ENCODE measurements around the gene HS1BP3. TPM values are rescaled to one million over a fixed set of nuclear protein-coding genes. Genes with fewer than 3 reads are reported as not detected.
A peak's percentile ranks its signal among the peaks of the same experiment; 100 is the strongest.

HS1BP3 gene
- total RNA-seq, 4 donors from 2014 or later: 7.1 to 41.8 (median 28.4) TPM

- no peaks in the 10 kb centered on the region for H3K36me3 ChIP-seq
These were observed 12.9 kb downstream of the HS1BP3 start for GRCh38 chr2:20638014-20638413.

DNA sequence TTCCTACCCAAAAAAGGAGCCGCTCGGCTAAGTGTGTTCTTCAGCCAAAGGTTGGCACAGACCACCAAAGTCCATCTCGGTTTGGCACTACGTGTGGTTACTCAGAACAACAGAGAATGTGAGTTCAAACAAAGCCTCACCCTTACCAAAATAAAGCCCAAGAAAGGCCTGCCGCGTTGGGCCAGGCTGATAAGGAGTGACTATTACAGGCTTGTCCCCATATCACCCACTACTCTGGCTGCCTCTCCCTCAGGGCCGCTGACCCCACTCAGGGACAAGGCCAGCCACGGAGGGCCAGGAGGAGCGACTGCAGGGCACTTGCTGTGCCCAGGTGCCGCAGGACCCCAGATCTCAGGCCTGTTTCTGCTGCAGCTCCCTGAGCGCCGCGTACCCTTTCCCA lies 13.8 kb downstream of the HS1BP3 start:
- no peaks in the 10 kb centered on the region for H3K27me3 ChIP-seq
- TF ChIP-seq POLR2A (IDR thresholded peaks at IDR 0.05): no peak
- TF ChIP-seq, protein P1, sequence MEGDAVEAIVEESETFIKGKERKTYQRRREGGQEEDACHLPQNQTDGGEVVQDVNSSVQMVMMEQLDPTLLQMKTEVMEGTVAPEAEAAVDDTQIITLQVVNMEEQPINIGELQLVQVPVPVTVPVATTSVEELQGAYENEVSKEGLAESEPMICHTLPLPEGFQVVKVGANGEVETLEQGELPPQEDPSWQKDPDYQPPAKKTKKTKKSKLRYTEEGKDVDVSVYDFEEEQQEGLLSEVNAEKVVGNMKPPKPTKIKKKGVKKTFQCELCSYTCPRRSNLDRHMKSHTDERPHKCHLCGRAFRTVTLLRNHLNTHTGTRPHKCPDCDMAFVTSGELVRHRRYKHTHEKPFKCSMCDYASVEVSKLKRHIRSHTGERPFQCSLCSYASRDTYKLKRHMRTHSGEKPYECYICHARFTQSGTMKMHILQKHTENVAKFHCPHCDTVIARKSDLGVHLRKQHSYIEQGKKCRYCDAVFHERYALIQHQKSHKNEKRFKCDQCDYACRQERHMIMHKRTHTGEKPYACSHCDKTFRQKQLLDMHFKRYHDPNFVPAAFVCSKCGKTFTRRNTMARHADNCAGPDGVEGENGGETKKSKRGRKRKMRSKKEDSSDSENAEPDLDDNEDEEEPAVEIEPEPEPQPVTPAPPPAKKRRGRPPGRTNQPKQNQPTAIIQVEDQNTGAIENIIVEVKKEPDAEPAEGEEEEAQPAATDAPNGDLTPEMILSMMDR (IDR thresholded peaks at IDR 0.05): no peak
- H3K36me3 ChIP-seq: no peaks in the 10 kb centered on the region
- intact Hi-C loops (cut with DNase I; ENCODE audit: low total_unique reads): no loop called here
- no peak overlapping the region for H3K4me3 ChIP-seq
- peak; percentile 66 to 68 for DNase-seq
- peak overlapping the region; percentile 74 to 76 for H3K27ac ChIP-seq
- H3K4me1 ChIP-seq: peaks cover 0 to 17% of the 10 kb centered on the region in 2 donors
- H3K9me3 ChIP-seq: no peaks in the 10 kb centered on the region

More at GRCh38 chr2:20638014-20638413, 12.9 kb downstream of the HS1BP3 start:
- H3K27me3 ChIP-seq: no peaks in the 10 kb centered on the region
- H3K9me3 ChIP-seq: no peaks in the 10 kb centered on the region
- no peak overlapping the region for H3K4me3 ChIP-seq
- H3K4me1 ChIP-seq: peaks cover 0 to 20% of the 10 kb centered on the region in 2 donors
- intact Hi-C loops (cut with DNase I; ENCODE audit: low total_unique reads): no loop called here
- no peak for DNase-seq
- peak overlapping the region; percentile 74 to 76 for H3K27ac ChIP-seq
- TF ChIP-seq, protein P1 (IDR thresholded peaks at IDR 0.05): no peak
- TF ChIP-seq POLR2A (IDR thresholded peaks at IDR 0.05): no peak

- intact Hi-C loops (cut with DNase I; ENCODE audit: low total_unique reads): no loop called here
- peak in 1 of 2 donors; percentile 7 for TF ChIP-seq POLR2A (IDR thresholded peaks at IDR 0.05)
- TF ChIP-seq, protein P1 (IDR thresholded peaks at IDR 0.05): peak; percentile 97 to 99 (median 98)
- peak; percentile 91 to 94 for DNase-seq
- no peaks in the 10 kb centered on the region for H3K36me3 ChIP-seq
- H3K27ac ChIP-seq: peak overlapping the region; percentile 74 to 76
- no peaks in the 10 kb centered on the region for H3K27me3 ChIP-seq
- no peak overlapping the region for H3K4me3 ChIP-seq
- H3K9me3 ChIP-seq: no peaks in the 10 kb centered on the region
- H3K4me1 ChIP-seq: peaks cover 0 to 10% of the 10 kb centered on the region in 2 donors
These were observed 15.0 kb downstream of the HS1BP3 start for GRCh38 chr2:20635675-20636584.

- Histone ChIP-seq H3K36me3 (no peaks in the 10 kb centered on the region), H3K9me3 (no peaks in the 10 kb centered on the region), H3K27ac (peak overlapping the region; percentile 74 to 76), H3K4me3 (no peak overlapping the region), H3K27me3 (no peaks in the 10 kb centered on the region), H3K4me1 (peaks cover 0 to 10% of the 10 kb centered on the region in 2 donors)
- DNase-seq: no peak
- no peak for TF ChIP-seq POLR2A (IDR thresholded peaks at IDR 0.05)
- TF ChIP-seq, protein P1 (IDR thresholded peaks at IDR 0.05): no peak
- intact Hi-C loops (cut with DNase I; ENCODE audit: low total_unique reads): no loop called here
These were observed 15.8 kb downstream of the HS1BP3 start for GRCh38 chr2:20635113-20635510.

DNA sequence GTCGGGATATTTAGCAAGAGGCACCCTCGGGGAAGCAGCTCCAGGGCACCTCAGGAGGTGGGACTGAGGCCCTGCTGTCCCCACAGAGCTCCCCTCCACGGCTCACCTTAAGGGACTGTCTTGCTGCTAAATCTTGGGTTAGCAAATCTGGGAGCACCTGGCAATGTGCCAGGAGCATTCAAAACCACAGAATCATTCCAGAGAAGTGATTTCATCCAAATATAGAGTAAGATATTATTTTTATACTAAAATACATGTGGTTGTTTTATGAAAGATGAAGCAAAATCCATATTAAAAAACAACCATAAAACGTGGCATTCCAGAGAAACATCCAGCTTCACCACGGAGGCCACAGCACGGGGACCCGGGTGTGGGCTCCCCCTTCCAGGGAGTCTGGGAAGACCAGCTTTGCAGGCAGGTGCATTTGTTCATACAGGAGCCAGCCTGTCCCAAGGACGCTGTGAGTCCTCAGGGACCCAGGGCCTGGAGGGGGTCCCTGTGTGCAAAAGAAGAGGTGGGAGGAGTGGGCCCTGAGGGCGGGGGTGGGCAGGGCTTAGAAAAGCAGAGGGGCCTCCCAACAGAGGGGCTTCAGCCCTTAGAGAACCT lies 16.3 kb downstream of the HS1BP3 start:
- peak overlapping the region; percentile 74 to 76 for H3K27ac ChIP-seq
- no peaks in the 10 kb centered on the region for H3K36me3 ChIP-seq
- no peaks in the 10 kb centered on the region for H3K9me3 ChIP-seq
- peaks cover 0 to 10% of the 10 kb centered on the region in 2 donors for H3K4me1 ChIP-seq
- TF ChIP-seq, protein P1 (IDR thresholded peaks at IDR 0.05): no peak
- no peak for TF ChIP-seq POLR2A (IDR thresholded peaks at IDR 0.05)
- peak; percentile 63 to 73 for DNase-seq
- H3K27me3 ChIP-seq: no peaks in the 10 kb centered on the region
- intact Hi-C loops (cut with DNase I; ENCODE audit: low total_unique reads): no loop called here
- no peak overlapping the region for H3K4me3 ChIP-seq
